CD4-positive, alpha-beta T cell treated with Interleukin-10 for 1 hour (primary cell): Measurements from ENCODE around the gene STK32C.
"Not testable (repeated sequence)": the region's sequence is repeated elsewhere in the genome, so short reads cannot be mapped to it uniquely, and the experiment has no call there.

Experiments used
- DNase-seq: peaks from one replicate; pipeline ENCODE4 v3.0.0-alpha.2; 2020

The STK32C gene

GRCh38 chr10:132299371-132300336, 8.1 kb downstream of the STK32C start:
- DNase-seq, result no peak

GRCh38 chr10:132298038-132298881, 9.5 kb downstream of the STK32C start:
- DNase-seq, result no peak

- no peak for DNase-seq
These were observed 10.2 kb downstream of the STK32C start for GRCh38 chr10:132297526-132297925.

DNA sequence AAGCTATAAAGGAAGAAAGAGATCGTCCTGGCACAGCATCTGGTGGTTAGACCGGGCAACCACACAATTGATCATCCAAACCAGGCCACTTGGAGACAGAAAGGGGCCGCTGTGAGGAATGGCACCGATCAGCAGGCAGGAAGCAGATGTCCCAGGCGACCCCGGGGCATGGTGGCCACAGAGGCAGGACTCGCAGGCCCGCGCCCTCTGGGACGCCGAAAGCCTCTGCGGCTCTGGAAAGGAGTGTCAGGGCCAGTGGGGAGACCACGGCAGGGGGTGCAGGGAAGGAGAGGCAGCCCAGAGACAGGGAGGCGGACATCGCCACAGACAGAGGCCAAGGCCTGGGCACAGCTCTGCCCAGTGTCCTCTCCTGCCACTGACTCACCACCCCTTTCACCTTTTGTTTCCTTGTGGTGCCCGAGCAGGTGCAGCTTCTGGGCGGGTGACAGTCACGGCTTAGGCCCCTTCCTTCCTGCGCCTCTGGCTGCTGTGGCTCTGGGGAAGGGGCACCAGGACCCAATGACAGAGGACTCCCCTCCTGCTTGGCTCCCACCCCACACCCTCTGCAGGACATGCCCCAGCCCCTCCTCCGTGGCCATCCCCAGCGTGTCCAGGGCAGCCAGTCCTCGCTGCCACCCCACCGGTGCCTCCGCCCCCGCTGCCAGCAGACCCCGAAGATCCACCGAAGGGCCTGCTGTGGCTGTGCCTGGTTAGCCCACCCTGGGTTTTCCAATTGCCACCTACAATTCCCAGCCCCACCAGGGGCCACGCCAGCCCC, 10.9 kb downstream of the STK32C start:
- DNase-seq, result no peak

GRCh38 chr10:132295481-132295880, 12.3 kb downstream of the STK32C start:
- not testable (repeated sequence) for DNase-seq

DNA sequence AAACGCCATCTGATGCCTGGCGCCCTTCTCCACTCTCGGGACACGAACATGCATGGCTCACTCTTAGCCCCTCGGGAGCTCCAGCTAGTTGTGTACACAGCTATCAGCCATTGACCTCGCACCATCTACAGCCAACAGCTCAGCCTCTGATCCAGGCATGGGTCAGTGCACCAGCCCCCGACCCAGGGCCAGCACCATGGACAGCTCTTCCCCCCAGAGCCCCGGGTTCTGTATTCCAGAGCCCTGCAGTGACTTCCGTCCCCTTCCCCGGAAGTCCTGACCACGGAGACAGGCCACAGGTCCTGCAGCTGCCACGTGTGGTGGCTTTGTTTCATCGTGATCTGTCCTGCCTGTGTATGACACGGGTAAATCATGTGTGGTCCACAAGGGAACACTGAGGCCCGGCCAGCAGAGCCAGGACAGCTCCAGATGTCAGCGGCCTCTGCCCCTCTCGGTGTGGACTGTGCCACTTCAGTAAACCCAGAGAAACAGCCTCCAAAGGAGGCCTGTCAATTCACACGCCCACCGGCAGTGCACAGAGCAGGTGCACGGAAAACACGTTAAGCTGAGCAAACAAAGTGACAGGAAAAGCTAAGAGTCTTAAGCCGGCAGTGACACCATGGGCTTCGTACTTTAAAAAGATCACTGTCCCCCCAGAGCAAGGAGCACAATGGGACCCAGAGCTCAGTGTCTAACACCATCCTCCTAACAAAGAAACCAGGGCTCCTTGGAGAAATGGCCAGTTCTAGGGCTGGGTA, 13.0 kb downstream of the STK32C start:
- no peak for DNase-seq

DNA sequence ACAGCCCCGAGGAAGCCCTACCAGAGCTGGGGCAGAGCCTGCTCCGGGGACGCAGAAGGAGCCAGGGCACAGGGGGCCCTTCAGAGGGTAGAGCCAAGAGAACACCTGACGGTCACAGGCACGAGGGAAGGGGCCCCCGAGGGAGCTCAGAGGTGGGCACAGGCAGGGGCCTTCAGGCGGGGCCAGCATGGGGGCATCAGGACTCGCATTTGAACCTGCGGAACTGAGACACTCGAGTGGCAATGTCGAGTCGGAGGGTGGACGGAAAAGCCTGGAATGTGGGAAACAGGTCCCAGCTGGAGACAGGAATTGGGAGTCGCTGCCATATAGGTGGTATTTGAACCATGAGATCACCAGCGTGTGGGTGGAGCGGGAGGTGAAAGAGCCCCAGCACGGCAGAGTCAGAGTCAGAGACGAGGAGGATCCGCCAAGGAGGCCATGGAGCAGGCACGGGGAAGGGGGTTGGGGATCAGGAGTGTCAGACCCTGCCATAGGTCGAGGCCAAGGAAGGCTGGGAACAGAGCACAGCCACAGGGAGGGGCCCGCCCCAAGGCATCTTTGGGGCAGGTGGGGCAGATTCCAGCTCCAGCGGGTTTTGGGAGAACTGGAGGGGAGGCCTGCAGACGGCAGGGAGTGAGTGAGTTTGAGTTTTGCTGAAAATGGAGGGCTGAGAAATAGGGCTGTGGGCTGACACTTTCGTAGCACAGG, 13.8 kb downstream of the STK32C start:
- DNase-seq, result no peak

GRCh38 chr10:132293201-132293812, 14.4 kb downstream of the STK32C start:
- no peak for DNase-seq

- DNase-seq, result no peak
These were observed 15.2 kb downstream of the STK32C start for GRCh38 chr10:132292287-132293200.

DNA sequence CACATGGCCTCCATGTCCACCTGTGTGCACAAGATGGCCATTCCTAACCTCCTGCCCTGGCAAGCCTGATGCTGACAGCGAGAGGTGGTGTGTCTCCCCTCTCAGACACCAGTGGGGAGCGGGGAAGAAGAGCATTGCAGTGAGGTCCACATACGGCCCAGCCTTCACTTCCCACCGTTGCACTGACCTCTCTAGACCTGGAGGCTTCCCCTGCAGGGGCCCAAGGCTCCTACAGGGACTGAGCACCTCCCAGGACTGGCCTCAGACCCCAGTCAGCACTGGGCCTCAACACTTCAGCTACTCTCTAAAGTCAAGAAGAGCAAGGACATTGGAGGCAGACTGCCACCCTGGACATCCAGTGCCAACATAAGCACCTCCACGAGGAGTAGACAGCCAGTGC, 15.9 kb downstream of the STK32C start:
- DNase-seq, result no peak

DNA sequence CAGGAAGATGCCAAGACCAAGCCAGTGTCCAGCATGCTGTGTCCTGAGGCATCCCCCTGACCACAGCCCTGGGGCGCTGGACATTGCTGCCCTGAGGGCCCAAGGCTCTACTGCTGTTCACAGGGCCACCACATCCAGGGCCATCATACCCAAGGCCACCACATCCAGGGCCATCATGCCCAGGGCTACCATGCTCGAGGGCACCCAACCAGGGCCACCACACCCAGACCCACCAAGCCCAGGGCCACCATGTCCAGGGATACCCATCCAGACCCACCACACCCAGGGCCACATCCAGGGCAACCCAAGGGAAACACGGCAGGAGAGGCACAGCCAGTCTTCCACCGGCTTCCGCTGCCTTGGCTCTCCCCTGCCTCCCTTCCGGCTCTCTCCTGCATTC, 17.1 kb downstream of the STK32C start:
- DNase-seq, result no peak

GRCh38 chr10:132289439-132289838, 18.3 kb downstream of the STK32C start:
- no peak for DNase-seq

GRCh38 chr10:132283604-132284382, 24.0 kb downstream of the STK32C start:
- no peak for DNase-seq

DNA sequence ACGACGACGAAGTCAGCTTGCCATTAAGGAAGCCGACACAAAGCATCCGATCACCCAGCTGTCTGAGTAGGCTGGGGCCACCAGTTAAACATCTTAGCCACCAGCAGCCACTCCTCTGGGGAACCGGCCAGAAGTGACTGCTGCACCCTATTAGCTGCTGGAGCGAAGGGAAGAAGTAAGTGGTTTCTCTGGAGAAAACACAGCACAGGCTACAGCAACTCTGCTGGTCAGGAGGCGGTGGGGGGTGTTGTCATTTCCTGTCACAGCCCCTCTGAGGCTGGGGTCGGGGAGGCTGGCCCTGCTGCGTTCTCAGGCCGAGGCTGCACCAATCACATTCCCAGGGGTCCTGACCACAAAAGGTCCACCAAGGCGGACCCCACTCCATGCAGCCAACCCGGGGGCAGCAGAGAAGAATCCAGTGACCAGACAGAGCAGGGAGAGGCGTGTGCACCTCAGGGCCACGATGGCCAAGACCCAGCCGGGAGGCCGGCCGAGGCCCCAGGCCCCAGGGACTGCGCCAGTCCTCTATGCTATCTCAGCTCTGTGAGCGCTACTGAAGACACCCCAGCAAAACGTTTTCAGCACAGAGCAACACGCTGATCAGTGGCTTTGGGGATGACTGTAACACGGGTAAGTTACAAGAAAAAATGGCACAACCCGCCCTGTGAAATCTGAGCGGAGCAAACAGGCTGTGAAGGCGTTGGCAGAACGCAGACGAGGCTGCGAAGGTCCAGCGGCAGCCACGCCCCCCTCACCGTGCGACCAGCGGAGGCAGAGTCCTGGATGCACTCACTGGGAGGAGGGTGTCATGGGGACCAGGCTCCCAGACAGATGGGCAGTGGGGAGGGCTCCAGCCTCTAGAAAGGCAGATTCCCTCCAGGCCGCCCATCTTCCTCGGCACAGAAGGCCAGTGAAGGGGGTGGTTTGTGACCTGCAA, 24.8 kb downstream of the STK32C start:
- DNase-seq, result no peak

GRCh38 chr10:132281915-132282666, 25.7 kb downstream of the STK32C start:
- DNase-seq, result no peak

GRCh38 chr10:132280646-132281074, 27.1 kb downstream of the STK32C start:
- DNase-seq, result no peak
